ENCODE data around the gene SMYD3. TPM values are rescaled to one million over a fixed set of nuclear protein-coding genes. Genes with fewer than 3 reads are reported as not detected.

The SMYD3 gene
- total and polyA plus RNA-seq, 11 donors, result 6.3 to 12.1 (median 9.5) TPM

DNA sequence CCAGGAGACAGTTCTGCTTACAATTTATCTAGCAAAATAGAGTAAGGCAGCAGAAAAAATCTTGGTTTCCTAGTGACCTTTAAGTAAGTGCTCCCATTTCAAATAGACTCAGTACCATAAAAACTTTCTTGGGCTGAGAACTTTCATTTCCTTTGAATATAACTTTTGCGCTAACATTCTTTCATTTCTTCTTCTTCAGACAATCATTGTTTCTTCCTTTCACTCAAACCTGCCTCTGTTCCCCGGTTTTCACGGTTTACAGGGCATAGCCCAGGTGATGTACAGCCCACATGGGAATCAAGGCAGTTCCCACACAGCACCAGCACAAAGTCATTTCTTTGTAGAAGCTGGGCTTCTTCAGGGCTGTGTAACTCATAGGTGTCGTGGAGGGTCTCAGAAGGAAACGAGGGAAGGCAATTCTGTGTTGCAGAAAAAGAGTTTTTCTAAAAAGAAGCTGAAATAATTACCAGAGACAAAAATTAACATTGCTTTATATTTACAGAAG is 611.6 kb downstream of the SMYD3 start:
- 90 to 96% (median 93%) methylated on average over 5 of the region's 5 CpGs for WGBS, 4 donors
- DNase-seq, result no peak

DNA sequence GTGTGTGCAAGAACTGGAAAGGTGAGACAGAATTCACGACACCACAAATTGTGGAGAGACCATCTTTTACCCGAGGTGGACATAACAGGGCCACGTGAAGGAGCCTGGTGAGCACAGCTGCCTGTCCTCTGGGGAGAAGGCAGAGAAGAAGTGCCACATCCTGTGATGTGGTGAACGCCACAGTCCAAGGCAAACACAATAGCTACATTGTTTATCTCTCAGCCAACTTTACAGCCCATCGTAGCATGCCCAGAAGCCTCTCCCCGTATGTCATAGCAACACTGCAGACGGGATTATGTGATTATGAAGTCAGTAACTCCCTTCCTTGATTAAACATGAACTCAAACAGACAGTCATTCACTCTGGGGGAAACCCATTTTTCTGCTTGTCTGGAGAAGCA is 612.2 kb downstream of the SMYD3 start:
- Histone ChIP-seq H3K36me3 (no peaks in the 10 kb centered on the region), H3K27ac (no peak overlapping the region), H3K4me3 (no peak overlapping the region), H3K4me1 (peaks cover 0 to 3% (median 0%) of the 10 kb centered on the region in 12 donors), H3K9me3 (peaks cover 0 to 24% (median 1%) of the 10 kb centered on the region in 12 donors), H3K27me3 (no peaks in the 10 kb centered on the region)
- intact Hi-C loops (cut with DNase I), result no loop called here
- ATAC-seq (no peak), DNase-seq (no peak)
- WGBS, 4 donors, result 86 to 88% (median 87%) methylated on average over 7 of the region's 7 CpGs
- TF ChIP-seq, protein P1, sequence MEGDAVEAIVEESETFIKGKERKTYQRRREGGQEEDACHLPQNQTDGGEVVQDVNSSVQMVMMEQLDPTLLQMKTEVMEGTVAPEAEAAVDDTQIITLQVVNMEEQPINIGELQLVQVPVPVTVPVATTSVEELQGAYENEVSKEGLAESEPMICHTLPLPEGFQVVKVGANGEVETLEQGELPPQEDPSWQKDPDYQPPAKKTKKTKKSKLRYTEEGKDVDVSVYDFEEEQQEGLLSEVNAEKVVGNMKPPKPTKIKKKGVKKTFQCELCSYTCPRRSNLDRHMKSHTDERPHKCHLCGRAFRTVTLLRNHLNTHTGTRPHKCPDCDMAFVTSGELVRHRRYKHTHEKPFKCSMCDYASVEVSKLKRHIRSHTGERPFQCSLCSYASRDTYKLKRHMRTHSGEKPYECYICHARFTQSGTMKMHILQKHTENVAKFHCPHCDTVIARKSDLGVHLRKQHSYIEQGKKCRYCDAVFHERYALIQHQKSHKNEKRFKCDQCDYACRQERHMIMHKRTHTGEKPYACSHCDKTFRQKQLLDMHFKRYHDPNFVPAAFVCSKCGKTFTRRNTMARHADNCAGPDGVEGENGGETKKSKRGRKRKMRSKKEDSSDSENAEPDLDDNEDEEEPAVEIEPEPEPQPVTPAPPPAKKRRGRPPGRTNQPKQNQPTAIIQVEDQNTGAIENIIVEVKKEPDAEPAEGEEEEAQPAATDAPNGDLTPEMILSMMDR (IDR thresholded peaks at IDR 0.05), result no peak
- TF ChIP-seq POLR2A (IDR thresholded peaks at IDR 0.05), result no peak

More for the DNA sequence above, 611.6 kb downstream of the SMYD3 start:
- peaks cover 0 to 18% (median 1%) of the 10 kb centered on the region in 12 donors for H3K9me3 ChIP-seq
- intact Hi-C loops (cut with DNase I), result no loop called here
- no peak overlapping the region for H3K27ac ChIP-seq
- ATAC-seq, result no peak
- H3K27me3 ChIP-seq, result no peaks in the 10 kb centered on the region
- H3K4me3 ChIP-seq, result no peak overlapping the region
- H3K4me1 ChIP-seq, result peaks cover 0 to 3% (median 0%) of the 10 kb centered on the region in 12 donors
- no peaks in the 10 kb centered on the region for H3K36me3 ChIP-seq
- no peak for TF ChIP-seq POLR2A (IDR thresholded peaks at IDR 0.05)
- TF ChIP-seq, protein P1 (IDR thresholded peaks at IDR 0.05), result no peak

DNA sequence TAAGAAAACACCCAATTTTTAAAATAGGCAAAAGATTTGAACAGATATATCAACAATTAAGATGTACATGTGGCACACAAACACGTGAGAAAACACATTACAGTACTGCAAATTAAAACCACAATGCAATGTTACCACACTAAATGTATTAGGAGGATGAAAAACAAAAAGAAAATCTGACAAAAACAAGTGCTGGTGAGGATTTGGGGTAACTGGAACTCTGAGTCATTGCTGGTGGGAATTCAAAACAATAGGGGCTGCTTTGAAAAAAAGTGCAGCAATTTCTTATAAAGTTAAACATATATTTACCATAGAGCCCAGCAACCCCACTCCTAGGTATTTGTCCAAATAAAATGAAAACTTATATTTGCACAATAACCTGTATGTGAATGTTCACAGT is 614.1 kb downstream of the SMYD3 start:
- no peak overlapping the region for H3K27ac ChIP-seq
- intact Hi-C loops (cut with DNase I), result no loop called here
- TF ChIP-seq, protein P1 (IDR thresholded peaks at IDR 0.05), result no peak
- no peak for TF ChIP-seq POLR2A (IDR thresholded peaks at IDR 0.05)
- ATAC-seq, result no peak
- peaks cover 0 to 3% (median 0%) of the 10 kb centered on the region in 12 donors for H3K4me1 ChIP-seq
- H3K9me3 ChIP-seq, result peaks cover 0 to 28% (median 1%) of the 10 kb centered on the region in 12 donors
- H3K4me3 ChIP-seq, result no peak overlapping the region
- DNase-seq, result no peak
- H3K36me3 ChIP-seq, result no peaks in the 10 kb centered on the region
- no peaks in the 10 kb centered on the region for H3K27me3 ChIP-seq
- WGBS, 4 donors, result 85 to 96% (median 94%) methylated on average over 1 of the region's 1 CpG

DNA sequence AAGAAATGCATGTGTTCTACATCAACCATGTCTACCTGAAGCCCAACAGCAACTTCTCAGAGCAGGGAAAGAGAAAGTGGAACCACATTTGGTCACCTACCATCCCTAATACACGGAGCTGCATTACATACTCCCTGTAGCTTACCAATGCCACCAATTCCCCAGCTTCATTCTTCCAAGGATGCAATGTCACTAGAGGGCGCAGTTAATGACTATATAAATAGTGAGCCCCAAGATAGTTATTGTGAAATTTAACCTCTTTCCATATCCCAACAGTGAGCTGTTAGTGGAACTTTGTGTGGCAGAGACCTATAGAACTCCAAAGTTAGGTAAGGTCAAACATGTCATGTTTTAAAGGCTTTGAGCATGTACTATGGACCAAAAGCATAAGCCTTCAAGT is 618.3 kb downstream of the SMYD3 start:
- intact Hi-C loops (cut with DNase I), result loop anchor here in 2 of 10 donors (10.0 kb wide), 2 partner anchors 96 to 116 kb away; no protein-coding TSS in a partner anchor
- ATAC-seq (no peak), DNase-seq (no peak)
- TF ChIP-seq POLR2A (IDR thresholded peaks at IDR 0.05), result no peak
- TF ChIP-seq, protein P1 (IDR thresholded peaks at IDR 0.05), result peak in 5 of 12 donors; percentile 13 to 24 (median 17)
- Histone ChIP-seq H3K27me3 (no peaks in the 10 kb centered on the region), H3K9me3 (peaks cover 0 to 27% (median 1%) of the 10 kb centered on the region in 12 donors), H3K4me3 (no peak overlapping the region), H3K27ac (no peak overlapping the region), H3K4me1 (no peaks in the 10 kb centered on the region), H3K36me3 (no peaks in the 10 kb centered on the region)
- 64 to 90% (median 72%) methylated on average over 2 of the region's 2 CpGs for WGBS, 4 donors

Data from heart left ventricle (tissue), 16 donors.